ENCODE measurements around the gene POLR2A.
"Not testable (repeated sequence)": the region's sequence is repeated elsewhere in the genome, so short reads cannot be mapped to it uniquely, and the experiment has no call there.

The POLR2A gene

DNA sequence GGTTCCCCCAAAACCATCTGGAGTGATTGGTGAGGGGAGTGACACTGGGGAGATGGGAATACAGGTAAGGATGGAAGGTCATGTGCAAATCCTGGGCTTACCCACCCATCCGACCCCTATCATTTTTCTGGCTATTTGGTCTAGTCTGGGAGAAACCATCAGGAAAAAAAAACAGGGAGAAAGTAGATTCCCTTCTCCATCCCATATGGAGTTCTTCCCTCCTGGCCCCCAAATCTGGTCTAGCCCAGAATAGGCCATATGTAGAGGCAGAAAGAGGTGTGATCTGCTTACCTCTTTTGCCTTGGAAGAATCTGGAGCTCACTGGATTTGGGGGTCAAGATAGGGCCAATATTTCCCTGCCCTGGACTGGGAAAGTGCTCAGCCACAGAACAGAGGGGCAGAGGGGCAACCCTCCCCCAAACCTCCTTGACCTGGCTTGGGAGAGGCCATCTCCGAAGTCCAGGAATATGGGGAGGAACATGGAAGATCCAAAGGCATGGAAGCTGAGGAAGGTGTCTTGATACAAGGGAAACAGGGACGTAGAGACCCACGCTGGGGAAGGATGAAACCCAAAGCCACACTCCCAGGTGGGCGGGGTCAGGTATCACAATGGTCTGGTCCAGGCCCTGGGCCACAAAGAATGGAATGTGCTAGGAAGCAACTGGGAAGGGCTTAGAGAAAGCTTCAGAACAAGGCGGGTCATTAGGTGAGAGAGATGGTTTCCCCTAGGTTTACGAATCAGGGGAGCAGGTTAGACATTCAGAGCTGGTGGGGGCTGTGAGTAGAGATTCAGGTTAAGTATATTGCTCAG is 23.1 kb upstream of the POLR2A start:
- no peak for DNase-seq (ENCODE audit: low read depth)

DNA sequence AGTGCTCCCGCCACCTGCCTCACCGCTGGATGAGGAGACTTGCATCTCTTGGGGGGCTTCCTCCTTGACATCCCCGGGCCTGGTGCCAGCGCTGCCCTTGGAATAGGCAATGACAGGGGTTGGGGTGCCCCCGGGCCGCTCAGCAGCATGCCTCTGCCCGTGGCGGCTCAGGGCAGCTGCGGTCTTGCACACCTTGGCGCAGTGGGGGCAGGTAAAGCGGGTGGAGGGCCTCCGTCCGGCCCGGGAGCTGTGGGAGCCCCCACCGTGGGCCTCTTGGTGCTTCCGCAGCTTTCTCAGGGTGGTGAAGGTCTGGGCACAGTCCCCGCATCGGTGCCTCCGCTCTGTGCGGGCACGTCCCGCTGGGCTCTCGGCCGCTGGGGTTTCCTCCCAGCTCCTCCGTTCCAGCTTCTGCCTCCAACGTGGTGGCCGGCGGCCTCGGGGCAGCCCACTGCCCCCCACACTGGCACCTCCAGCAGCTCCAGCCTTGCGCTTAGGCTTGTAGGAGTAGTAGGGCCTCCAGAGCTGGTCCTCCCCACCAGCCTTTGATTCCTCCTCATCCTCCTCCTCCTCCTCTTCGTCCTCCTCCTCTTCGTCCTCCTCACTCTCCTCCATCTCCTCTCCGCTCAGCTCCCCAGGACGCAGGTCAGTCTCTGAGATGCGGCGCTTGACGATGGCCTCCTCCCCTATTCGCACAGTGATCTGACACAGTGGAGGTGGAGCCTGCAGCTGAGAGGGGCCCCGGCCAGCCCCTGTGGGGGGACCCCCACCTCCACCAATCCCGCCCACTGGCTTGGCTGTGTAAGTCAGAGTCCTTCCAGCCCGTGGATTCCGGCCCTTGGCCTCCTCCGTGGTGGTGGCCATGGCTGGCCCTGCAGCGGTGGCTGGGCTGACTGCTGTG is 21.4 kb upstream of the POLR2A start:
- no peak for DNase-seq (ENCODE audit: low read depth)

DNA sequence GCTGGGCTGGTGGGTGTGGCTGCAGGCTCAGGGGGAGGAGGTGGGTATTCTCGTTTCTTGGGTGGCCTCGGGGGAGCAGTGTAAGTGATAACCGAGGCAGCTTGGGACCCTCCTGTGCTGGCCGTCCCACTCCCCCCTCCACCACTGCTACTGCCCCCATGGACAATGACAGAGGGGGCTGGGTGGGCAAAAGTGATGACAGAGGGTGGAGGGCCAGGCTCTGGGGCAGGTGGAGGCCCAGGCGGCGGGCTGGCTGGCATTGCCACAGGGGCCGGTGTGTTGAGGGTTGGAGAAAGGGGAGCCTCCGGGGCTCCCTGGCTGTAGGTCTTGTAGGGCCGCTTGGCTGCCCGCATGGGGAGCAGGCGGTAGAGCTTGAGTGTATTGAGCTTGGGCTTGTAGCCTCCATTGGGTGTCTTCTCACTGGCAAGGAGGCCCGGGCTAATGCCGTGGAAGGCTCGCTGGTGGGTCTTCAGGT is 20.8 kb upstream of the POLR2A start:
- DNase-seq (ENCODE audit: low read depth), result no peak

DNA sequence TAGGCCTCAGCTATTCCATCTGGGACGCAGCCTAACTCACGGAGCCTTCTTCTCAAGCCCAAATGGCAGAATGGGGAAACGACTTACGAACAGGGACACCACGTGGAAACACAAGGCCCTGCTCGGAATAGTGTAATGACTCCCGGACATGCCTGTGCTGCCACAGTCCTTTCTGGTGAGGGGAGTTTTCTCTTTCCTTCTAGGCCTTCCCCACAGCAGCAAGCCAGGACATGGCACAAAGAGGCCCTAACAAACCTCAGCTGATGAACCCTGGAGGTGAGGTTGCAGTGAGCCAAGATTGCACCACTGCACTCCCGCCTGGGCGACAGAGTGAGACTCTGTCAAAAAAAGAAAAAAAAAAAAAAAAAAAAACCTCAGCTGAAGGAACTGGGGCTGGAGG is 20.1 kb upstream of the POLR2A start:
- DNase-seq (ENCODE audit: low read depth), result no peak

DNA sequence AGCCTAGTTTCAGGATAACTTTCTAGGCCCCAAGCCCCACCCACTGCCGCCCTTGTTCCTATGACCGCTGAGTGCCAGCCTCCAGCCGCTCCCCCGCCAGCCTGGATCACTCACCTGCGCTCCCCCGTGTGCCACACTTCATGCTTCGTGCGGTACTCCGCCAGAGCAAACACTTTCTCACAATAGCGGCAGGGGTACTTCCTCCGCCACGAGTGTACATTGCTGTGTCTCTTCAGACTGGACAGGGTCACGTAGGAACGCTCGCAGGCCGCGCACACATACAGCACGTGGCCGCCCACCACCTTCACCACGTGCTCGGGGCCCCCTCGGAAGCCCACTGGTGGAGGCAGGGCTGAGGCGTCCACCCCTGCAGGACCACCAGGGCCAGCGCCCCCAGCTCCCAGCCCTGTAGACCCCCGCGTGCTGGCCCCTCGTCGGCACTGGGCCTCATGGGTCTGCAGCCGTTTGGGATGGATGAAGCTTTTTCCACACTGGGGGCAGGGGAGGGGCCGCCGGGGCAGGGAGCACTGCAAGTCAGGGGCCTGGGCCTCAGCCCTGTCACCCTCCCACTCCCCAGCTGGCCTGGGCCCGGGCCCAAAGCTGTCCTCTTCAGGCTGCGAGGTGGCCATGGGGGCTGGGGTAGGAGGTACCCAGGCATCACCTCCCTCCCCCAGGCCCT is 18.4 kb upstream of the POLR2A start:
- DNase-seq (ENCODE audit: low read depth), result no peak

DNA sequence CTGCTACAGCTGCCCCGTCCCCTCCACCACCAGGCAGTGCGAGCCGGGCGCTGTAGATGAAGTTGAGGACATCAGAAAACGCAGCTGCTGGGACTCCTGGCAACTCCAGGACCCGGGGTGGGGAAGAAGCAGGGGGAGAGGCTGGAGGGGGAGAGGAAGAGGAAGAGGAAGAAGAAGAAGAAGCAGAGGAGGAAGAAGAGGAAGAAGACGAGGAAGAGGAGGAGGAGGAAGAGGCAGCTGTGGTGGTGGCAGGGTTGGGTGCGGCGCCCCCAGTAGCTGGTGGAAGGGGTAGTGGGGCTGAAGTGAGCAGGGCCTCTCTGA is 17.9 kb upstream of the POLR2A start:
- no peak for DNase-seq (ENCODE audit: low read depth)

DNA sequence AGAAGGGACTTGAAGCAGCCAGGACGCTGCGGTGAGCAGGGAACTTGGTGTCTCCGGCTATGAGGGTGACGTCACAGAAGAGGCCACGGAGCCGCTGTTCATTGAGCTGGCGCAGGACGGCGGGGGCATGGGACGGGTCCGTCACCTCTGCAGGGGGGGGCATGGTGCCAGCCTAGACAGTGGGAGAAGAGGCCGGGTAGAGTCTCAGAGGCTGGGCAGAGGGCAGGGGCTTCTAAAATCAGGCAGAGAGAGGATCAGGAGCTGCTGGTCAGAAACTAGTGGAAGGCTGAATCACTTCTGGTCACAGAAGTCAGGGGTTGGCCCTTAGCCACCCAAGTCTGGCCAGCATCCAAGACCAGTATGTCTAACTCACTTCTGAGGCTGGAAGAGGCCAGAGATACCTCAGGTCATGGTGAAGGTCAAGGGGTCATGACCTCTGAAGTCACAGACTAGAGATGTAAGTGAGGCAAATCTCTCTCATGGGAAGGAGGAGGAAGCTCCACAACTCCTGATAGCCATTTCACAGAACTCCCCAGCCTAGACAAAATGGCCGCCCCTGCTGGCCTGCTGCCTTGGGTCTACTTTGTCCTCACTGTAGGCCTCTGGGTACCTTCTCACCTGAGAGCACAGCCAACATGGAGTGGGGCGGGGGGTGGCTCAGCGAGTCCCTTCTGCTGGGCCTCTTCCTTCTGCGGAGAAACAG is 17.4 kb upstream of the POLR2A start:
- DNase-seq (ENCODE audit: low read depth), result no peak

DNA sequence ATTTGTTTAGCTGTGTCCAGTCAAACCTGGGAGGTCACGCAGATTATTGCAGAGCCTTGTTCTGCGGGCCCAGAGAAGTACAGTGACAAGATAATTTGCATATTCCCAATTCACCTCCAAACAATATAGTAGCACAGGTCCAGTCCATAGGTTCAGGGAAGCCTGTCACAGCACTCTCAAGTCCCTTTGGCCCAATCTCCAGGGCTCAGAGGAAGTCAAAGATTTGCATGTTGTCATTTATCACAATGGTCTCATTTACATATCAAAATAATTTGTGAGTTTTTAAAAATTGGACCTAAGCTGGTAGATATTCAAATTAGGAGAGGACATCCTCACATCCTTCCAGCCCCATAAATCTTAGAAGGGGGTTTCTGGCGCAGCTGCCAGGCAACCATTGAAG is 16.7 kb upstream of the POLR2A start:
- DNase-seq (ENCODE audit: low read depth), result no peak

DNA sequence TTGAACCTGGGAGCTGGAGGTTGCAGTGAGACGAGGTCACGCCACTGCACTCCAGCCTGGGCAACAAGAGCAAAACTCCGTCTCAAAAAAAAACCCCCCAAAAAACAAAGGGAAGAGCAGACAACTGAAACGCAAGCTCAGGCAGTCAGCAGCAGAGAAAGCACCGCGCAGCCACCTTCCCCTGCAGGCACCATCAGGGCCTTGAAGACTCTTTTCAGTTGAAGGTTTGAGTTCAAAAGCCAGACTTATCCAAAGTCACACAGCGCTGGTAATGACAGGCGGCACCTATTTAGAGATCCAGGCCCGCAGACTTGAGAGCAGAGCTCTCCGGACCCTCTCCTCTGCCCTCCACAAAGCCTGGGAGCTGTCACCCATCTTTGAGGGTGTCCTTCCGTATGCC is 15.9 kb upstream of the POLR2A start:
- DNase-seq (ENCODE audit: low read depth), result no peak

DNA sequence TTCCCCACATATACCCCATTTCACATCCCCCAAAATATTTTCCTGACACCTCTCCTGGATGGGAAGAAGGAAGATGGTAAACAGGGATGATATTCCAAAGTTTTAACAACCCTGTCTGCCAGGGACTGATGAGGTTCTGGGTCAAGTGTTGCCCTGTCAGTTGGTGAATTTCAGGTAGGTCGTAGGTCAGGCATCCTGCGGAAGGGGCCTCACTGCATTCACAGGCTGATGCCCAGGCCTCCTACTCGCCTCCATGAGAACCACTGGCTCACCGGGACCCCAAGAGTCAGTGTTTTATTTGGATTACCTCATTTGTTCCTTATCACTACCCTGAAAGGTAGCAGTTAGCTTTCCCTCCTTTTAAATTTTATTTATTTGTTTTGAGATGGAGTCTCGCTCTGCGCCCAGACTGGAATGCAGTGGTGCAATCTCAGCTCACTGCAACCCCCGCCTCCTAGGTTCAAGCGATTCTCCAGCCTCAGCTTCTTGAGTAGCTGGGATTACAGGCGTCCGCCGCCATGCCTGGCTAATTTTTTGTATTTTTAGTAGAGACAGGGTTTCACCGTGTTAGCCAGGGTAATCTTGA is 15.3 kb upstream of the POLR2A start:
- no peak for DNase-seq (ENCODE audit: low read depth)

DNA sequence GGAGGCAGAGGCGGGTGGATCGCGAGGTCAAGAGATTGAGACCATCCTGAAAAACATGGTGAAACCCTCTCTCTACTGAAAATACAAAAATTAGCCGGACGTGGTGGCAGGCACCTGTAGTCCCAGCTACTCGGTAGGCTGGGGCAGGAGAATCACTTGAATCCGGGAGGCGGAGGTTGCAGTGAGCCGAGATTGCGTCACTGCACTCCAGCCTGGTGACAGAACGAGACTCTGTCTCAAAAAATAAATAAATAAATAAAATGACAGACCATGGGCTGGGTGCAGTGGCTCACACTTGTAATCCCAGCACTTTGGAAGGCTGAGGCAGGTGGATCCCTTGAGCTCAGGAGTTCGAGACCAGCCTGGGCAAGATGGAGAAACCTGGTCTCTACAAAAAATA is 14.3 kb upstream of the POLR2A start:
- DNase-seq (ENCODE audit: low read depth), result not testable (repeated sequence)

DNA sequence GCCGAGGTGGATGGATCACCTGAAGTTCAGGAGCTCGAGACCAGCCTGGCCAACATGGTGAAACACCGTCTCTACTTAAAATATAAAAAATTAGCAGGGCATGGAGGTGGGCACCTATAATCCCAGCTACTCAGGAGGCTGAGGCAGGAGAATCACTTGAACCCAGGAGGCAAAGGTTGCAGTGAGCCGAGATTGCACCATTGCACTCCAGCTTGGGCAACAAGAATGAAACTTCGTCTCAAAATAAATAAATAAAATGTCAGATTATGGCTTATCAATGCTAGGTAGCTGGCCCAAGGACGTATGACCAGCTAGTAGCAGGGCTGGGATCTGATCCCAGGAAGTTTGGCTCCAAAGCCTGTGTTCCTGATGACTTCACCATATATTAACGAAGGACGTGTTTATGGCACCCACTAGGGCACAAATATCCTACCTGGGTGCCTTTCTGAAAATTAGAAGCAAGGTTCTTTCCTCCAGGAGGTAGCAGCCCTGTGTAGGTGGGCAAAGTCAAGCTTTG is 13.7 kb upstream of the POLR2A start:
- not testable (repeated sequence) for DNase-seq (ENCODE audit: low read depth)

DNA sequence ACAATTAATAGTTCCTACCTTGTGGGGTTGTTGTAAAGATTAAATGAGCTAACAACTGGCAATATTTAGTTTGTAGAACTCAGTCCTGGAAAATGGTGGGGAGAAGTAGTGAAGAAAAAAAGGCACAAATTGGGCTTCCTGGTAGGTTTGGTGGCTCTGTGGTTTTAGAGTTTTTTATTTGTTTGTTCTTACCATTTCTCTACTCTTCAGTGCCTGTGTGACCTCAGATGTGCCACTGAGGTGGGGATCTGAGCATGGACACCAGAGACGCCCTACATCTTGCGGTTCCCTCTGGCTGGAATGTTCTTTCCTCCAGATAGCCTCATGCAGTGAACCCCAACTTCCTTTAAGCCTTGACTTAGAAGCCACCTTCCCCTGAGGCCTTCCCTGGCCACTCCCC is 12.4 kb upstream of the POLR2A start:
- no peak for DNase-seq (ENCODE audit: low read depth)

DNA sequence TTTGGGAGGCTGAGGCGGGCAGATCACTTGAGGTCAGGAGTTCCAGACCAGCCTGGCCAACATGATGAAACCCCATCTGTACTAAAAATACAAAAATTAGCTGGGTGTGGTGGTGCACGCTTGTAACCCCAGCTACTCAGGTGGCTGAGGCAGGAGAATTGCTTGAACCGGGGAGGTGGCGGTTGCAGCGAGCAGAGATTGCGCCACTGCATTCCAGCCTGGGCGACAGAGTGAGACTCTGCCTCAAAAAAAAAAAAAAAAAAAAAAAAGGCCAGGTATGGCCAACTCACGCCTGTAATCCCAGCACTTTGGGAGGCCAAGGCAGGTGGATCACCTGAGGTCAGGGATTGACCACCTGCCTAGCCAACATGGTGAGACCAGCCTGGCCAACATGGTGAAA is 9.4 kb upstream of the POLR2A start:
- not testable (repeated sequence) for DNase-seq (ENCODE audit: low read depth)

DNA sequence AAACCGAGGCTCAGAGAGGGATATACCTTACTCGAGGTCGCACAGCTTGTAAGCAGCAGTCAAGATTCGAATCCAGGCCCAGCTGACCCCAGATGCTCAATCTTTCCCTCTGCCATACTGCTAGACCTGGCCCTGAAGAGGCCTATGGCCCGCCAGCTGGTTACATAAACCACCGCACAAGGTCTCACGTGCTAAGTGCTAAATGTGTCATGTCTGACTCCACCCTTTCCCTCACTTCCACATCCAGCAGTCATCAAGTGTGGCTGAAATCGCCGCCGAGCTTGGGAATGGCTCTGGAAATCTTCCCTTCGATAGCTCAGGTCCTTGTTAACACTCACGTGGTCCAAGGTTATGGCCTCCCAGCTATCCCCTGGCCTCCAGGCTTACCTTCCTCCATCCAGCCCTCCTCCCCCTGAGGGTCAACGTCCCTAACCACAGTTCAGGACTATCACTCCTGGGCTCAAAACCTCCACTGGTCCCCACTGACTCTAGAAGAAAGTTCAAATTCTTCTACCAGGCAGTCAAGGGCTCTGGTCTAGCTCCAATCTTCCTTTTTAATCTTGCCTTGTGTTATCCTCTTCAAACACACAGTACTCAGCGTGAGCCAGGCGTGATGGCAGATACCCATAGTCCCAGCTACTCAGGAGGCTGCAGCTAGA is 8.3 kb upstream of the POLR2A start:
- no peak for DNase-seq (ENCODE audit: low read depth)

DNA sequence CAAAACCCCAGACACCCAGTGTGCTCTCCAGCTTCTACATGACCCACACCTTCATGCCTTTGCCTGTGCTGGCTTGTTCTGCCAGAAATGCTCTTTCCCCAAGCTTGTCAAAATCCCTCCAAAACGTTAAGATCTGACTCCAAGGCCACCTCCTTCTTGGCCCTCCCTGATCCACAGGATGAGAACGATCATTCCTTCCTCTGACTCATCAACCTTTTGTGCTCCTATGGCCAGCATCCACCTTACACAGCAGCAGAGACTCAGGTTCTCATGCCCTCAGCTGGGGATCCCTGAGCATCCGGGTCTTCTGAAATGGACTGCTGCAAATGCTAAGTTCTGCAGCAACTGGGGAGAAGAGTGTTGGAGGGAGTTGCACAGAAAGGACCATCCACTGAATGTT is 7.7 kb upstream of the POLR2A start:
- DNase-seq (ENCODE audit: low read depth), result no peak

DNA sequence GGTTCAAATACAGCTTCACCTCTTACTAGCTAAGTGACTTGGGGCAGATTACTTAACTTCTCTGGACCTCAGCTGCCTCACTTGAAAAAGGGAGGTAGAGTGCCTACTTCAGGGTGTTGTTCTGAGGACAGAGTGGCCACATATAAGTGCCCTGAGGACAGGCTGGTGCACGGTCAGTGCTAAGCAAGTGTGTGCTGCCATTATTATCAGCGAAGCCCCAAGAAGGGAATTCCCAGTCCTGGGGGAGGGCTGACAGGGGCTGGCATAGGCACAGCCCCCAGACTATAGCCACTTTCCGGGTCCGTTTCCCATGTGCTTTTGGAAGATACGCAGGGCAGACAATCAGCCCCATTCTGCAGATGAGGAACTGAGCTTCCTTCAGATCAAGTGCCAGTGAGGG is 7.2 kb upstream of the POLR2A start:
- DNase-seq (ENCODE audit: low read depth), result no peak

DNA sequence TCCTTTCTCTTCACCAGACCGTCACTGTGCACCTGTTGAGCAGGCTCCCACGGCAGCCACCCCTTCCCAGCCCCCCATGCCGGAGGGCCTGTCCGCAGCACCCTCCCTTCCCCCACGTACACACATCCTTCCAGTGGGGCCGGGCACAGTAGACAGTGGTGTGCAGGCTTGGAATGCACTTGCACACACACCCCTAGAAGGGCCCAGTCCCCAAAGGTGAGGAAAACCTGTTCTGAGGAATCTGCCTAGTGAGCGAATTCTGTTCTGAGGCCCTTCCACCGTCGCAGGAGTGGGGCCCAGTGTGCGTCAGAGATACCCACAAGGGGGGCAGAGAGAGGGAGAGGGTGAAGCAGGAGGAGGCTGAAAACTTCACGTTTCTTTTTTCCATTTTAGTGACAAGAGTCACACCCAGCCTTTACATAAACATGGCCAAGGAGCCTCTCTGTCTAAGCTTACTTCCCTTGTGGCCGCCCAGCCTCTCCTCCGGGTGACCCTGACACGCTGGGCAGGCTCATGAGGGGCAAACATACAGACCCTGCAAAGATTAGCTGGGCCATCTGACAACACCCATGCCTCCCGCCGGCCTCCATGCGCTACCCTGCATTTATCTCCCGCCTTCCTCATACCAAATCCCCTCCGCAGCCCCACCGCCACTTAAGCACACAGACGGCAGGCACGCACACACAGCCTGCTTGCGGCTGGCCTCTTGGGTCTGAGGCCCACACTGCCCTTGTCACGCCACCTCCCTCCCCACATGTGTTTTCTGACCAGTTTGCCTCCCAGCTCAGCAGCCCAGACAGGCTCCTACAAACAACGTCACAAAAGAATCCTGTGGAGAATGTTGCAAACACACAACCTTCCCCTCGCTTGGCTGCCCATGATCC is 6.5 kb upstream of the POLR2A start:
- DNase-seq (ENCODE audit: low read depth), result no peak

DNA sequence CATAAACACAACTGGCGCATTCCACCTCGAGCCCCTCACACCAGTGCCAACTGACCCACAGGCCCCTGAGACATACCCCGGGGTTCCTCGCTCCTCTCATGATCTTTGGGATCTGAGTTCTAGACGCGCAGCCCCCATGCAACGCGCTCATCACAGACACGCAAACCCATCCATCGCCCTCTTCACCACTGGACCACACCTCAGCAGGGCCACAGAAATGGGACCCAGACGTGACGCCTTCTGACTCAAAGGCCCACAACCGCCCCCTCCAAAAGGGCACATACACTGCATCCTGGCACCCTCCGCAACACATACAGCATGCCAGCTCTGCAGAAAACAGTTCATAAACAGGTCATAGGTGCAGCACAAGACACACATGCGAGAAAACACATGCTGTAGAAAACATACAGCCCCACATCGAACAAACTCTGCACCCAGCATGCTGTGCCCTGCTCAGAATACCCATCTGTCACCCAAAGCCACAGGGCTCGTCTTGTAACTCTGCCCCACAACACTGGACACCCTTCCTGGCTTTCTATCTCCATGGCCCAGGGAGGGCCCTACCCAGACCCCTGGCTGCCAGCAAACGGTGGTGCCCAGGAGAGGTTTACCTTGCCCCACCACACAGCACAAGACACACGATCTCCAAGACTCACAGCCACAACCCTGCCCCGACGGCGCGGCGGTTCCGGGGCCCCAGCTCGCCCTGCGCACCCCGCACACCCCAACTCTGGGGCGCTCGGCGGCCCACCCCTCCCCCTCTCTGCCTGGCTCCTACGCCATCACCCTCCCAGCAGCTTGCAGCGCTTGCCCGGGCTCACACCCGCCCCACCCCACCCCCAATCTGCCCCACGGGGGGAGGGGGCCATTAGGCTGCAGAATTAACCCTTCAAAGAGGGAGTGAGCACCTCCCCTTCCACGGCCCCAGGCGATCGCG is 5.6 kb upstream of the POLR2A start:
- no peak for DNase-seq (ENCODE audit: low read depth)
